ENCODE data around the gene TRIM42.

The TRIM42 gene

GRCh38 chr3:140677764-140678163 is at the start of gene TRIM42:
Gene TRIM42, plus strand, starts transcription at chr3:140678064. Its CDS starts 166 bp downstream, at chr3:140678230.
- no peak for DNase-seq (ENCODE audit: low read depth)

- DNase-seq (ENCODE audit: low read depth), result no peak
These were observed 49.3 kb upstream of the TRIM42 start for GRCh38 chr3:140628606-140629005.

- DNase-seq (ENCODE audit: low read depth), result peak; percentile 89
These were observed 48.3 kb upstream of the TRIM42 start for GRCh38 chr3:140629357-140630137.

- DNase-seq (ENCODE audit: low read depth), result no peak
These were observed 47.5 kb upstream of the TRIM42 start for GRCh38 chr3:140630366-140630765.

GRCh38 chr3:140630866-140631265 is 47.0 kb upstream of the TRIM42 start:
- DNase-seq (ENCODE audit: low read depth), result no peak

- DNase-seq (ENCODE audit: low read depth), result no peak
These were observed 42.6 kb upstream of the TRIM42 start for GRCh38 chr3:140635276-140635675.

GRCh38 chr3:140636406-140637138 is 41.3 kb upstream of the TRIM42 start:
- no peak for DNase-seq (ENCODE audit: low read depth)

- no peak for DNase-seq (ENCODE audit: low read depth)
These were observed 26.6 kb upstream of the TRIM42 start for GRCh38 chr3:140651287-140651686.

GRCh38 chr3:140655678-140656077 is 22.2 kb upstream of the TRIM42 start:
- no peak for DNase-seq (ENCODE audit: low read depth)

- no peak for DNase-seq (ENCODE audit: low read depth)
These were observed 13.8 kb upstream of the TRIM42 start for GRCh38 chr3:140664111-140664510.

- DNase-seq (ENCODE audit: low read depth), result no peak
These were observed 4.7 kb downstream of the TRIM42 start for GRCh38 chr3:140682586-140682985.

- no peak for DNase-seq (ENCODE audit: low read depth)
These were observed 8.3 kb downstream of the TRIM42 start for GRCh38 chr3:140686128-140686527.

GRCh38 chr3:140686948-140687347 is 9.1 kb downstream of the TRIM42 start:
- no peak for DNase-seq (ENCODE audit: low read depth)

- no peak for DNase-seq (ENCODE audit: low read depth)
These were observed 17.6 kb downstream of the TRIM42 start for GRCh38 chr3:140695361-140696061.

GRCh38 chr3:140699516-140700231 is 21.8 kb downstream of the TRIM42 start:
- DNase-seq (ENCODE audit: low read depth), result no peak

- DNase-seq (ENCODE audit: low read depth), result no peak
These were observed 24.4 kb downstream of the TRIM42 start for GRCh38 chr3:140702281-140702680.

GRCh38 chr3:140703496-140703895 is 25.6 kb downstream of the TRIM42 start:
- DNase-seq (ENCODE audit: low read depth), result no peak

GRCh38 chr3:140704733-140705132 is 26.9 kb downstream of the TRIM42 start:
- DNase-seq (ENCODE audit: low read depth), result no peak

GRCh38 chr3:140705954-140706353 is 28.1 kb downstream of the TRIM42 start:
- DNase-seq (ENCODE audit: low read depth), result no peak

GRCh38 chr3:140706360-140706759 is 28.5 kb downstream of the TRIM42 start:
- DNase-seq (ENCODE audit: low read depth), result no peak

- no peak for DNase-seq (ENCODE audit: low read depth)
These were observed 31.0 kb downstream of the TRIM42 start for GRCh38 chr3:140708815-140709214.

- DNase-seq (ENCODE audit: low read depth), result no peak
These were observed 31.9 kb downstream of the TRIM42 start for GRCh38 chr3:140709751-140710150.

Data from HS-27A (cell line).